ENCODE data around the gene NR1D2. TPM values are rescaled to one million over a fixed set of nuclear protein-coding genes. Genes with fewer than 3 reads are reported as not detected.

The NR1D2 gene
- total and polyA plus RNA-seq, 4 donors, result 6.1 to 35.7 (median 21.2) TPM

DNA sequence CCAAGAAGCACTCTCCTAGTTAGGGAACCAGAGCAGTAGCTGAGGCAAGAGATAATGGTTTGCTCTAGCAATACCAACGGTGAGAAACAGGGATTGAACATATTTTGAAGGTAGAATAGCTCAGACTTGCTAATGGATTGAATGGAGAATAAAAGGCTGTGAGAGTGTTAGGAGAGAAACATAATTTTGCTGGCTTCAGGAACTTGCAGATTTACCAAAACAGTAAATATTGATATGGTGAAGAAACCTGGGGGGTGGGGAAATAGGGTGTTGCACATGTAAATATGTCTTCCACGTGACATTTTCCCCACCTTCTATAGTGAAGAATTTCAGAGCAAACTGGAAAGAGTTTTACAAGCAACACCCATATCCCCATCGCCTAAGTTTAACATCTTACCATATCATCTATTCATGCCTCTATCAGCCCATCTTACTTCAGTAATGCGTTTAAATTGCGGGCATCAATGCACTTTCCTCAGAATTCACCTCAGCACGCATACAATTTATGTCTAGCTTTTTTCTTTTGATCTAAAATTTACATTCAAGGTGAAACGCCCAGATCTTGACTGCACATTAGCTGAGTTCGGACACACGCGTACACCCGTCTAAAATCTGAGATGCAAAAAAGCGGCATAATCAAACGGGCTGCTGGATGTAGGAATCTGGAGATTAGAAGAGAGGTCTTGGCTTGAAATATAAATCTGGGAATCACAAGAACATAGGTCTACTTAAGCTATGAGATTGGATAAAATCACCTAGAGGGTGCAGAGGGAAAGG is 891 bp upstream of the NR1D2 start:
- Histone ChIP-seq H3K4me3 (no peak overlapping the region), H3K9ac (ENCODE audit: insufficient read depth in 1 of 2, low read length in 2 of 2) (peak overlapping the region in 1 of 2 donors; percentile 69), H3K4me1 (ENCODE audit: control insufficient read depth in 5 of 5, insufficient read depth in 5 of 5, low read length in 5 of 5) (peaks cover 0 to 25% (median 14%) of the 10 kb centered on the region in 5 donors), H3K36me3 (ENCODE audit: control insufficient read depth in 4 of 4, insufficient read depth in 4 of 4, low read length in 4 of 4) (no peaks in the 10 kb centered on the region), H3K27me3 (ENCODE audit: control insufficient read depth in 3 of 3, insufficient read depth in 3 of 3, low read length in 2 of 3) (no peaks in the 10 kb centered on the region), H3K9me3 (ENCODE audit: control insufficient read depth in 4 of 4, insufficient read depth in 3 of 4, low read length in 3 of 4) (no peaks in the 10 kb centered on the region), H3K27ac (ENCODE audit: low read depth in 1 of 2, low read length in 1 of 2) (no peak overlapping the region)
- DNase-seq (peak in 2 of 3 donors; percentile 50 to 60), ATAC-seq (ENCODE audit: insufficient read depth, low FRiP score) (no peak)
- TF ChIP-seq, protein P1, sequence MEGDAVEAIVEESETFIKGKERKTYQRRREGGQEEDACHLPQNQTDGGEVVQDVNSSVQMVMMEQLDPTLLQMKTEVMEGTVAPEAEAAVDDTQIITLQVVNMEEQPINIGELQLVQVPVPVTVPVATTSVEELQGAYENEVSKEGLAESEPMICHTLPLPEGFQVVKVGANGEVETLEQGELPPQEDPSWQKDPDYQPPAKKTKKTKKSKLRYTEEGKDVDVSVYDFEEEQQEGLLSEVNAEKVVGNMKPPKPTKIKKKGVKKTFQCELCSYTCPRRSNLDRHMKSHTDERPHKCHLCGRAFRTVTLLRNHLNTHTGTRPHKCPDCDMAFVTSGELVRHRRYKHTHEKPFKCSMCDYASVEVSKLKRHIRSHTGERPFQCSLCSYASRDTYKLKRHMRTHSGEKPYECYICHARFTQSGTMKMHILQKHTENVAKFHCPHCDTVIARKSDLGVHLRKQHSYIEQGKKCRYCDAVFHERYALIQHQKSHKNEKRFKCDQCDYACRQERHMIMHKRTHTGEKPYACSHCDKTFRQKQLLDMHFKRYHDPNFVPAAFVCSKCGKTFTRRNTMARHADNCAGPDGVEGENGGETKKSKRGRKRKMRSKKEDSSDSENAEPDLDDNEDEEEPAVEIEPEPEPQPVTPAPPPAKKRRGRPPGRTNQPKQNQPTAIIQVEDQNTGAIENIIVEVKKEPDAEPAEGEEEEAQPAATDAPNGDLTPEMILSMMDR (IDR thresholded peaks at IDR 0.05; ENCODE audit: control extremely low read depth, extremely low read depth), result no peak
- 13 to 14% methylated on average over 13 of the region's 13 CpGs for WGBS, 2 donors

DNA sequence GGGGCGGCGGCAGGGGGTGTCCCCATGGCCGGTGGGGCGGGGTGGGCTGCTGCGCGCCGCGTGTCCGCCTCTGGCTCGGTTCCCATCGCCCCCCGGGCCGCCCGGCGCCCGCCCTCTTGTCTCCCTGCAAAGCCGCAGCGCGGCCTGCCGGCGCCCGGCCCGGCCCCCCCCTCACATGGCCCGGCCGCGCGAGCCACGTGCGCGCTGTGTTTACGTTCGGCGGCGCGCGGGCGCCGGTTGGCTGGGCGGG is 502 bp downstream of the NR1D2 start:
- DNase-seq, result no peak
- WGBS, 2 donors, result 1% methylated on average over 21 to 39 of the region's 39 CpGs
- ATAC-seq (ENCODE audit: insufficient read depth, low FRiP score), result no peak
- H3K4me3 ChIP-seq, result peak overlapping the region; percentile 82
- peak overlapping the region; percentile 94 to 98 for H3K27ac ChIP-seq (ENCODE audit: low read depth in 1 of 2, low read length in 1 of 2)
- H3K4me1 ChIP-seq (ENCODE audit: control insufficient read depth in 5 of 5, insufficient read depth in 5 of 5, low read length in 5 of 5), result peaks cover 0 to 32% (median 19%) of the 10 kb centered on the region in 5 donors
- TF ChIP-seq, protein P1 (IDR thresholded peaks at IDR 0.05; ENCODE audit: control extremely low read depth, extremely low read depth), result no peak
- no peaks in the 10 kb centered on the region for H3K9me3 ChIP-seq (ENCODE audit: control insufficient read depth in 4 of 4, insufficient read depth in 3 of 4, low read length in 3 of 4)
- no peaks in the 10 kb centered on the region for H3K36me3 ChIP-seq (ENCODE audit: control insufficient read depth in 4 of 4, insufficient read depth in 4 of 4, low read length in 4 of 4)
- H3K27me3 ChIP-seq (ENCODE audit: control insufficient read depth in 3 of 3, insufficient read depth in 3 of 3, low read length in 2 of 3), result no peaks in the 10 kb centered on the region
- no peak overlapping the region for H3K9ac ChIP-seq (ENCODE audit: insufficient read depth in 1 of 2, low read length in 2 of 2)

DNA sequence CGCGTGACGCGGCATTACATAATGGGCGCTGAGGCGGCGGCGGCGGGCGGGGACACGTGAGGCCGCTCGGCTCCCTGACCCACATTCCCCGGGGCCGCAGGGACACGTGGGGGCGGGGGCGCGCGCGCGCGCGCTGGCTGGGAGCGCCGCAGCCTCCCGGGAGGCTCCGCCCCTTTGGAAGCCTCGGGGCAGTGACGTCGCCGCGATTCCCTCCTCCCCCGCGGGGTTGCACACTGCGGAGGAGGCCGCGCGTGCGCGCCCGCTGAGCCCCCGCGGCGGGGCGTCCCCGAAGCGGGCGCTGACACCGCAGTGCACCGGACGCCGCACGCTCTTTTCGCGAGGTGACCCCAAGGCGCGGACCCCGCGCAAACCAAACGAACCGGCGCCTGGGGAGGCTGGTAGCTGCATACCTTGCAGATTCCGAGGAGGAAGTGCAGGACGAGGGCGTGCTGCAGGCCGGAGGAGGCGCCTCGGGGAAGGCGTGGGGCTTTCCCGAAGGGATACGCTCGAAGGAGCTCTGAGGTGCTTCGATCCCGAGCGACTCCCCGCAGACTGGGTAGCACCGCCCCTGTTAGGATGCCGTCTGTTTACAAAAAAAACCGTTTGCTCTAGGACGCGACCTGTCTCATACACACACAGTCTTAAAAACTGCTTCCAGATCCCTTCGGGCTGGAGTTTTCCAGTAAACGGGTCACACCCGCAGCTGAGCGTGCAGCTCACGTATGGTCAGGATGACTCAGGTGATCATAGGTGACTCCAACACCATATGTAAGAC is 1.0 kb downstream of the NR1D2 start:
- H3K4me1 ChIP-seq (ENCODE audit: control insufficient read depth in 5 of 5, insufficient read depth in 5 of 5, low read length in 5 of 5), result peaks cover 0 to 33% (median 19%) of the 10 kb centered on the region in 5 donors
- H3K36me3 ChIP-seq (ENCODE audit: control insufficient read depth in 4 of 4, insufficient read depth in 4 of 4, low read length in 4 of 4), result no peaks in the 10 kb centered on the region
- peak overlapping the region; percentile 75 to 94 for H3K9ac ChIP-seq (ENCODE audit: insufficient read depth in 1 of 2, low read length in 2 of 2)
- ATAC-seq (ENCODE audit: insufficient read depth, low FRiP score) (peak; percentile 92), DNase-seq (peak; percentile 98 to 99 (median 99))
- peak overlapping the region; percentile 84 for H3K4me3 ChIP-seq
- TF ChIP-seq, protein P1 (IDR thresholded peaks at IDR 0.05; ENCODE audit: control extremely low read depth, extremely low read depth), result no peak
- no peaks in the 10 kb centered on the region for H3K27me3 ChIP-seq (ENCODE audit: control insufficient read depth in 3 of 3, insufficient read depth in 3 of 3, low read length in 2 of 3)
- H3K27ac ChIP-seq (ENCODE audit: low read depth in 1 of 2, low read length in 1 of 2), result peak overlapping the region; percentile 91 to 94
- H3K9me3 ChIP-seq (ENCODE audit: control insufficient read depth in 4 of 4, insufficient read depth in 3 of 4, low read length in 3 of 4), result no peaks in the 10 kb centered on the region
- 0% methylated on average over 63 to 87 of the region's 87 CpGs for WGBS, 2 donors
